ENCODE results near the gene RPL13. TPM values are rescaled to one million over a fixed set of nuclear protein-coding genes. Genes with fewer than 3 reads are reported as not detected.
A peak's percentile ranks its signal among the peaks of the same experiment; 100 is the strongest.

The RPL13 gene
- total and polyA plus RNA-seq, 2 of the 13 experiments (the other 11 are each of a cell fraction or from before 2014, with no cell fraction given), result 2,988 to 4,411 TPM

DNA sequence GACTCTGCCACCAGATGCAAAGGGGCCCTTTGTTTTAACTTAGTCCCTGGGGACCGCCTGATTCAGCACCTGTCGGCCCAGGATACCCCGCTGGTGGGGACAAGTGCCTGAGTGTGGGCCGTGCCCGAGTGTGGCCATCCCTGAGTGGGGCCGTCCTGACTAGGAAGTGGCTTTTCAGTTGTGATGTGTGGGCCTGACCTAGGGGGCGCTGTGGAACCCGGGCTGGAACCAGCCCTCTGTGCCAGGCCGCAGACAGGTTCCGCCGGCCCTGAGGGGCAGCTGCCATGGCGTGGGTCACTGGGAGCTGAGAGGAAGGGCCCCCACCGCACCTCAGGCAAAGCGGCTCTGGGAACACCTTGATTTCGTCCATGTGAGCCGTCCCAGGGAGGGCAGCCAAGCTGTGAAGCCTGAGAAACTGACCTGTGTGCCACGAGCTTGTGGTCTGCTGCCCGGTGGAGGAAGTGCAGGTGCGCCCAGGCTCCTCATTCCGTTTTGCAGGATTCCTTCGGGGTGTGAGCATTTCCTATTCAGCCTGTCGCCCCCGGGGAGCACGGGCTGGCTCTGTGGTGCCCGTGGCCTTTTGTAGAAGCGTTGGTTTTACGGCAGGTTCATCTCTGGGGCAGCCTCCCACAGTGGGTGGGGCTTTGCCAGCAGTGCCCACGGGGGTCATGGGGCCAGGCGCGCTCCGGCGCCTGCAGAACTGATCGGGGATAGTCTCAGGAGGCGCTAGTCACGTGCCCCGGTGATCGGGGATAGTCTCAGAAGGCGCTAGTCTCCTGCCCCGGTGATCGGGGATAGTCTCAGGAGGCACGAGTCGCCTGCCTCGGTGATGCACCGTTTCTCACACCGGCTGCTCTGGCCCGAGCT, 5.3 kb downstream of the RPL13 start (continued):
- TF ChIP-seq, protein P1, sequence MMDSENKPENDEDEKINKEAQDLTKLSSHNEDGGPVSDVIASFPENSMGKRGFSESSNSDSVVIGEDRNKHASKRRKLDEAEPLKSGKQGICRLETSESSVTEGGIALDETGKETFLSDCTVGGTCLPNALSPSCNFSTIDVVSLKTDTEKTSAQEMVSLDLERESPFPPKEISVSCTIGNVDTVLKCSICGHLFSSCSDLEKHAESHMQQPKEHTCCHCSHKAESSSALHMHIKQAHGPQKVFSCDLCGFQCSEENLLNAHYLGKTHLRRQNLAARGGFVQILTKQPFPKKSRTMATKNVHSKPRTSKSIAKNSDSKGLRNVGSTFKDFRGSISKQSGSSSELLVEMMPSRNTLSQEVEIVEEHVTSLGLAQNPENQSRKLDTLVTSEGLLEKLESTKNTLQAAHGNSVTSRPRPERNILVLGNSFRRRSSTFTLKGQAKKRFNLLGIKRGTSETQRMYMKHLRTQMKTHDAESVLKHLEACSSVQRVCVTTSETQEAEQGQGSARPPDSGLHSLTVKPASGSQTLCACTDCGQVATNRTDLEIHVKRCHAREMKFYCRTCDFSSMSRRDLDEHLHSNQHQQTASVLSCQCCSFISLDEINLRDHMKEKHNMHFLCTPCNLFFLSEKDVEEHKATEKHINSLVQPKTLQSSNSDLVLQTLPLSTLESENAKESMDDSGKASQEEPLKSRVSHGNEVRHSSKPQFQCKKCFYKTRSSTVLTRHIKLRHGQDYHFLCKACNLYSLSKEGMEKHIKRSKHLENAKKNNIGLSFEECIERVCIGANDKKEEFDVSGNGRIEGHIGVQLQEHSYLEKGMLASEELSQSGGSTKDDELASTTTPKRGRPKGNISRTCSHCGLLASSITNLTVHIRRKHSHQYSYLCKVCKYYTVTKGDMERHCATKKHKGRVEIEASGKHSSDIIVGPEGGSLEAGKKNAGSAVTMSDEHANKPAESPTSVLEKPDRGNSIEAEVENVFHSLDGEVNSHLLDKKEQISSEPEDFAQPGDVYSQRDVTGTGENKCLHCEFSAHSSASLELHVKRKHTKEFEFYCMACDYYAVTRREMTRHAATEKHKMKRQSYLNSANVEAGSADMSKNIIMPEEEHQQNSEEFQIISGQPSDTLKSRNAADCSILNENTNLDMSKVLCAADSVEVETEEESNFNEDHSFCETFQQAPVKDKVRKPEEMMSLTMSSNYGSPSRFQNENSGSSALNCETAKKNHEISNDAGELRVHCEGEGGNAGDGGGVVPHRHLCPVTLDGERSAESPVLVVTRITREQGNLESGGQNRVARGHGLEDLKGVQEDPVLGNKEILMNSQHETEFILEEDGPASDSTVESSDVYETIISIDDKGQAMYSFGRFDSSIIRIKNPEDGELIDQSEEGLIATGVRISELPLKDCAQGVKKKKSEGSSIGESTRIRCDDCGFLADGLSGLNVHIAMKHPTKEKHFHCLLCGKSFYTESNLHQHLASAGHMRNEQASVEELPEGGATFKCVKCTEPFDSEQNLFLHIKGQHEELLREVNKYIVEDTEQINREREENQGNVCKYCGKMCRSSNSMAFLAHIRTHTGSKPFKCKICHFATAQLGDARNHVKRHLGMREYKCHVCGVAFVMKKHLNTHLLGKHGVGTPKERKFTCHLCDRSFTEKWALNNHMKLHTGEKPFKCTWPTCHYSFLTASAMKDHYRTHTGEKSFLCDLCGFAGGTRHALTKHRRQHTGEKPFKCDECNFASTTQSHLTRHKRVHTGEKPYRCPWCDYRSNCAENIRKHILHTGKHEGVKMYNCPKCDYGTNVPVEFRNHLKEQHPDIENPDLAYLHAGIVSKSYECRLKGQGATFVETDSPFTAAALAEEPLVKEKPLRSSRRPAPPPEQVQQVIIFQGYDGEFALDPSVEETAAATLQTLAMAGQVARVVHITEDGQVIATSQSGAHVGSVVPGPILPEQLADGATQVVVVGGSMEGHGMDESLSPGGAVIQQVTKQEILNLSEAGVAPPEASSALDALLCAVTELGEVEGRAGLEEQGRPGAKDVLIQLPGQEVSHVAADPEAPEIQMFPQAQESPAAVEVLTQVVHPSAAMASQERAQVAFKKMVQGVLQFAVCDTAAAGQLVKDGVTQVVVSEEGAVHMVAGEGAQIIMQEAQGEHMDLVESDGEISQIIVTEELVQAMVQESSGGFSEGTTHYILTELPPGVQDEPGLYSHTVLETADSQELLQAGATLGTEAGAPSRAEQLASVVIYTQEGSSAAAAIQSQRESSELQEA (CRISPR knock-in tag; IDR thresholded peaks at IDR 0.05; ENCODE audit: not compliant biosample characterization), result no peak
- TF ChIP-seq, protein P2, sequence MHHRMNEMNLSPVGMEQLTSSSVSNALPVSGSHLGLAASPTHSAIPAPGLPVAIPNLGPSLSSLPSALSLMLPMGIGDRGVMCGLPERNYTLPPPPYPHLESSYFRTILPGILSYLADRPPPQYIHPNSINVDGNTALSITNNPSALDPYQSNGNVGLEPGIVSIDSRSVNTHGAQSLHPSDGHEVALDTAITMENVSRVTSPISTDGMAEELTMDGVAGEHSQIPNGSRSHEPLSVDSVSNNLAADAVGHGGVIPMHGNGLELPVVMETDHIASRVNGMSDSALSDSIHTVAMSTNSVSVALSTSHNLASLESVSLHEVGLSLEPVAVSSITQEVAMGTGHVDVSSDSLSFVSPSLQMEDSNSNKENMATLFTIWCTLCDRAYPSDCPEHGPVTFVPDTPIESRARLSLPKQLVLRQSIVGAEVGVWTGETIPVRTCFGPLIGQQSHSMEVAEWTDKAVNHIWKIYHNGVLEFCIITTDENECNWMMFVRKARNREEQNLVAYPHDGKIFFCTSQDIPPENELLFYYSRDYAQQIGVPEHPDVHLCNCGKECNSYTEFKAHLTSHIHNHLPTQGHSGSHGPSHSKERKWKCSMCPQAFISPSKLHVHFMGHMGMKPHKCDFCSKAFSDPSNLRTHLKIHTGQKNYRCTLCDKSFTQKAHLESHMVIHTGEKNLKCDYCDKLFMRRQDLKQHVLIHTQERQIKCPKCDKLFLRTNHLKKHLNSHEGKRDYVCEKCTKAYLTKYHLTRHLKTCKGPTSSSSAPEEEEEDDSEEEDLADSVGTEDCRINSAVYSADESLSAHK (CRISPR knock-in tag; IDR thresholded peaks at IDR 0.05; ENCODE audit: borderline replicate concordance), result no peak
- TF ChIP-seq SRF (IDR thresholded peaks at IDR 0.05; ENCODE audit: low read depth, low read length), result no peak
- TF ChIP-seq U2AF1 (optimal IDR thresholded peaks at IDR 0.05; ENCODE audit: low read depth, low read length), result peak; percentile 69
- peak; percentile 88 for TF ChIP-seq ARNT2 (CRISPR knock-in tag; IDR thresholded peaks at IDR 0.05; ENCODE audit: low read depth)
- TF ChIP-seq, protein P3, sequence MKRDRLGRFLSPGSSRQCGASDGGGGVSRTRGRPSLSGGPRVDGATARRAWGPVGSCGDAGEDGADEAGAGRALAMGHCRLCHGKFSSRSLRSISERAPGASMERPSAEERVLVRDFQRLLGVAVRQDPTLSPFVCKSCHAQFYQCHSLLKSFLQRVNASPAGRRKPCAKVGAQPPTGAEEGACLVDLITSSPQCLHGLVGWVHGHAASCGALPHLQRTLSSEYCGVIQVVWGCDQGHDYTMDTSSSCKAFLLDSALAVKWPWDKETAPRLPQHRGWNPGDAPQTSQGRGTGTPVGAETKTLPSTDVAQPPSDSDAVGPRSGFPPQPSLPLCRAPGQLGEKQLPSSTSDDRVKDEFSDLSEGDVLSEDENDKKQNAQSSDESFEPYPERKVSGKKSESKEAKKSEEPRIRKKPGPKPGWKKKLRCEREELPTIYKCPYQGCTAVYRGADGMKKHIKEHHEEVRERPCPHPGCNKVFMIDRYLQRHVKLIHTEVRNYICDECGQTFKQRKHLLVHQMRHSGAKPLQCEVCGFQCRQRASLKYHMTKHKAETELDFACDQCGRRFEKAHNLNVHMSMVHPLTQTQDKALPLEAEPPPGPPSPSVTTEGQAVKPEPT (CRISPR knock-in tag; IDR thresholded peaks at IDR 0.05; ENCODE audit: low read depth), result no peak
- TF ChIP-seq SNAPC2 (CRISPR knock-in tag; IDR thresholded peaks at IDR 0.05), result no peak
- TF ChIP-seq ZNF691 (CRISPR knock-in tag; IDR thresholded peaks at IDR 0.05; ENCODE audit: borderline replicate concordance, low read depth), result no peak
- TF ChIP-seq, protein P4, sequence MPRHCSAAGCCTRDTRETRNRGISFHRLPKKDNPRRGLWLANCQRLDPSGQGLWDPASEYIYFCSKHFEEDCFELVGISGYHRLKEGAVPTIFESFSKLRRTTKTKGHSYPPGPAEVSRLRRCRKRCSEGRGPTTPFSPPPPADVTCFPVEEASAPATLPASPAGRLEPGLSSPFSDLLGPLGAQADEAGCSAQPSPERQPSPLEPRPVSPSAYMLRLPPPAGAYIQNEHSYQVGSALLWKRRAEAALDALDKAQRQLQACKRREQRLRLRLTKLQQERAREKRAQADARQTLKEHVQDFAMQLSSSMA (CRISPR knock-in tag; IDR thresholded peaks at IDR 0.05), result no peak
- TF ChIP-seq FOXJ3 (CRISPR knock-in tag; IDR thresholded peaks at IDR 0.05; ENCODE audit: borderline replicate concordance), result peak; percentile 60; the same call in 1 of the 2 replicates
- TF ChIP-seq MEIS2 (CRISPR knock-in tag; IDR thresholded peaks at IDR 0.05), result no peak; the same call in 1 of the 2 replicates
- no peak for TF ChIP-seq ZSCAN29 (CRISPR knock-in tag; conservative IDR thresholded peaks at IDR 0.05)
- TF ChIP-seq ZNF850 (CRISPR knock-in tag; conservative IDR thresholded peaks at IDR 0.05), result no peak
